GM12875 (cell line): Measurements from ENCODE around the gene HEATR1.
A peak's percentile ranks its signal among the peaks of the same experiment; 100 is the strongest.

Experiments
- H3K4me3 ChIP-seq: one replicate; pipeline ENCODE4 v1.5.1; 2011; ENCODE audit warnings: low read depth, low read length, control low read depth
- TF ChIP-seq, protein P1 (sequence below): IDR thresholded peaks from 2 replicates; pipeline ENCODE4 v1.5.1; 2011; ENCODE audit warnings: low read depth, mild to moderate bottlenecking, control low read depth, inconsistent platforms, low read length, moderate library complexity, borderline replicate concordance; ENCODE audit not compliant: insufficient read depth

HEATR1 gene

DNA sequence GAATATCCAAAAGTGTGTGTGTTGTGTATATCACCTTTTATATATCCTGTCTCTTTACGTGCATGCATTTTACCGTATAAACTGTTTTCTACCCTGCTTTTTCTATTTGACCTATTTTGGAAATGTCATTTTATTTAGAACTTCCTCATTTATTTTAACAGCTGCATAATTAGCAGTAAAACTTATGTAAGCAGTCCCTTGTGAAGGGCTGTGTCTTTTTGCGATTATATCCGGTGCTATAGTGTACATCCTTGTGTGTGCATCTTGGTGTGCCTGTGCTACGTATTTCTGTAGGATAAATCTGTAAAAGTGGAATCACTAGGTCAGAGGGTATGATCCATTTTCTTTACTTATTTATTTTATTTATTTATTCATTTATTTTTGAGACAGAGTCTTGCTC, 73.4 kb downstream of the HEATR1 start:
- H3K4me3 ChIP-seq: no peak overlapping the region
- TF ChIP-seq, protein P1, sequence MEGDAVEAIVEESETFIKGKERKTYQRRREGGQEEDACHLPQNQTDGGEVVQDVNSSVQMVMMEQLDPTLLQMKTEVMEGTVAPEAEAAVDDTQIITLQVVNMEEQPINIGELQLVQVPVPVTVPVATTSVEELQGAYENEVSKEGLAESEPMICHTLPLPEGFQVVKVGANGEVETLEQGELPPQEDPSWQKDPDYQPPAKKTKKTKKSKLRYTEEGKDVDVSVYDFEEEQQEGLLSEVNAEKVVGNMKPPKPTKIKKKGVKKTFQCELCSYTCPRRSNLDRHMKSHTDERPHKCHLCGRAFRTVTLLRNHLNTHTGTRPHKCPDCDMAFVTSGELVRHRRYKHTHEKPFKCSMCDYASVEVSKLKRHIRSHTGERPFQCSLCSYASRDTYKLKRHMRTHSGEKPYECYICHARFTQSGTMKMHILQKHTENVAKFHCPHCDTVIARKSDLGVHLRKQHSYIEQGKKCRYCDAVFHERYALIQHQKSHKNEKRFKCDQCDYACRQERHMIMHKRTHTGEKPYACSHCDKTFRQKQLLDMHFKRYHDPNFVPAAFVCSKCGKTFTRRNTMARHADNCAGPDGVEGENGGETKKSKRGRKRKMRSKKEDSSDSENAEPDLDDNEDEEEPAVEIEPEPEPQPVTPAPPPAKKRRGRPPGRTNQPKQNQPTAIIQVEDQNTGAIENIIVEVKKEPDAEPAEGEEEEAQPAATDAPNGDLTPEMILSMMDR: no peak

DNA sequence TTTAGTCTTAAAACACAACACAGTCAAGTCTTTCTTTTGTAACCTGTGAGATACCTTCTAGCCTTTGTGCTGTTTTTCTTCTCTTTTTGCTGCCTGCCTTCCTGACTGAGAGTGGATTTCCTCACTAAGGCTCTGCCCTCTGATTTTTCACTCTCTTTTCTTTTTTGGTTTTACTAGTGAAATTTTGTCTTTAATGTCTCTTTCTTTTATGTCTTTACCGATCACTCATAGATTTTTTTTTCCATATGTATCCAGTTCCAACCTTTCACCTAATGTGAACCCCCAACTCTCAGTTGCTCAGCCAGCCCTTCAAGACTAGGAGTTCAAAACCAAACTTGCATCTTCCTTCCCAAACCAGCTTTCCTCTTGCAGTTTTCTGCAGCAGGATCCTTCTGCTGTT, 74.0 kb downstream of the HEATR1 start:
- no peak overlapping the region for H3K4me3 ChIP-seq
- TF ChIP-seq, protein P1: no peak

DNA sequence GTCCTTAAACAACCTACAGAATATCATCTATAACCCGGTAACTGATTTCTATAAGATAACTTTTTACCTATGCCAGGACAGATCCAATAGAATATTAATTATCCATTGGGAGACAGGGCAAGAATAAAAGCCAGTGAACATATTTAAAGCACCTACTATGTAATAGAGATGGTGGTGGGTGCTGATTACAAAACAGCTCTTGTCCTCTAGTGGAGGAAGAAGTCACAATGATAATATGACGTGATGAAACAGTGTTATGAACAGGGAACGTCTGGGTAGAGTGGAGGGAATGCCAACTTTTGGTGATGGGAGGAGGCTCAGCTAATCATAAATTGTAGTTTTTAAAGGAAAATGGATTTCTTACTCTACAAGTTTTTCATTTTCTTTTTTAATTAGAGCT, 78.2 kb downstream of the HEATR1 start:
- H3K4me3 ChIP-seq: no peak overlapping the region
- TF ChIP-seq, protein P1: no peak

DNA sequence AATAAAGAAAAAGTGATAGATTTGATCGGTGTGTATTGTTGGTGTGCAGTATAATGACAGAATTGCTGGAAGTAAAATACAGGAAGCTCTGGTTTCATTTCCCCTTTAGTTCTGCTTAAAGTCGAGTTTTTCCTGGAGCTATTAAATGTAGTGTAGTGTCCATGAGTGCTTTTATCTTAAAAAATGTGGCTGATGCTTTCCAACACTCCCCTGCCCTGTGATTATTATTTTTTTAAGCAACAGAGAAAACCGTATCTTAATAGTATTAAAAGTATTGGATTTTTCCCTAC, 79.5 kb downstream of the HEATR1 start:
- H3K4me3 ChIP-seq: peak overlapping the region; percentile 78
- TF ChIP-seq, protein P1: no peak

DNA sequence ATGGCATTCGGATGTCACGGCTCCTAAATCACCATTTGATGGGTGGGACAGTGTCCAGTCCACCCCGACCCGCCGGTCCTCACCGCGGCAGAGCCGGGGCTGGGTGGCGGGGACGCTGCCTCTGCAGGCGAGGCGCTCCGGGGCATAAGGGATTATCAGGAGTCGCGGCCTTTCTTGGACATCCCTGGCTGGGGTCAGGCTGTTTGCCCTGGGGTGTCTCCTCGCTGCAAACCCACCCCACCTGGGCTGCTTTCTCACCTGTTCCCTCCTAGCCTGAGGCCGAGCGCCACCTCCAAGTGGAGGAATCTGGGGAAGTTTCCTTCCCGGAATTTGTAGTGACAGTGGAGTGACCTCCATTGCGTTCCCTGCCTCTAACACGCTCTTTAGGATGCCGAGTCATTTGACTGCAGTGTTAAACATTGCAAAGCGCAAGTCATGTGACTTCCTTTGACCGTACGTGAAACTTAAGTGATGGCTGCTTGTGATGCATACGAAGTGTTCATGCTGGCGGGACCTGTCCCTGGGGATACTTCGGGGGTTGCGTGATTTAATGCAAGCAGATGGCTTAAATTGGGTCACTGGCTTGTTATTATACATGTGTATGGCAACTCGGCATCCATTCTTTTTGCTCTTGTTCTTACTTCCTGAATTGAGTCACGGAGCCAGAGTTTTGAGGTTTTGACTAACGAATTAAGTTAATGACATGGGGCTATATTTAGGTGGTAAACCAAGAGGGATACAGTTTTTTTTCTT, 80.0 kb downstream of the HEATR1 start:
- H3K4me3 ChIP-seq: peak overlapping the region; percentile 78
- TF ChIP-seq, protein P1: no peak

DNA sequence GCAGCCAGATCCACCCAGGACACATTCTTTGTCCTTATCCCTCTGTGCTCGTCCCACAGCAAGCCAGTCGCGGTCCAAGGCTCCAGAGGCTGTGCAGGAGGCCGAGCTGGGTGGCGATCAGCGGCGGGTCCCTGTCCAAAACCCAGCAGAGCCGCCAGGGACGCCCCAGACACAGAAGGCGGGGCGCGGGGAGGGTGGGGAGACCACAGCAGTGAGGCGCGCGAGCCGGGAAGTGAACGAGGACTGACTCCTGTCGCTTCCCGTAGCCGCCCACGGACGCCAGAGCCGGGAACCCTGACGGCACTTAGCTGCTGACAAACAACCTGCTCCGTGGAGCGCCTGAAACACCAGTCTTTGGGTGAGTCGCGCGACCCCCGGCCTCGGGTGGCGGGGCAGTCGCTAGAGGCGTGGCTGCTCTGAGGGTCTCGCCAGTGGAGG, 80.6 kb downstream of the HEATR1 start, which contains the start of gene LGALS8:
LGALS8 (plus strand) TSS at position 279 of the 438 bp plus-strand sequence. CDS start 2,089 bp downstream, outside the sequence.
- TF ChIP-seq, protein P1: no peak

More for the DNA sequence above, 80.6 kb downstream of the HEATR1 start, which contains the start of gene LGALS8:
- peak within 1 kb of the TSS; percentile 78 for H3K4me3 ChIP-seq
